GM12878 (cell line): ENCODE data around the gene SRPK3. TPM values are rescaled to one million over a fixed set of nuclear protein-coding genes. Genes with fewer than 3 reads are reported as not detected.

Experiments
- ATAC-seq: fragments of 200-7000 bp; cut with Tn5 transposase; 3 replicates; pipeline ENCODE4 v1.9.1; 2020; ENCODE audit warnings: mild to moderate bottlenecking, moderate library complexity
- BruUV-seq: library from RNA; stranded (reverse); fragments of 400-500 nt; replicated peaks from 2 replicates; lab custom pipeline; 2021; lab: Mats Ljungman, UMichigan
- CTCF ChIA-PET: fragments of 300-600 bp; sonication (Branson Sonifier 250); formaldehyde crosslinking; extraction: SDS; loops from one replicate; lab custom pipeline; 2021; ENCODE audit warnings: inconsistent platforms; lab: Yijun Ruan, JAX
- POLR2A ChIA-PET: fragments of 350-600 bp; formaldehyde crosslinking; extraction: SDS; loops from one replicate; lab custom pipeline; 2021; ENCODE audit warnings: inconsistent platforms; lab: Charles Lee
- RAD21 ChIA-PET: fragments of 300-600 bp; sonication (Branson Sonifier 250); formaldehyde crosslinking; loops from one replicate; lab custom pipeline; 2023; ENCODE audit warnings: antibody characterized with exemption; ENCODE audit not compliant: unreplicated experiment; lab: Charles Lee
- SMC1A ChIA-PET: fragments of 300-600 bp; sonication (Branson Sonifier 250); formaldehyde crosslinking; loops from one replicate; lab custom pipeline; 2023; ENCODE audit not compliant: unreplicated experiment, uncharacterized antibody; lab: Charles Lee
- DNase-seq: peaks from one replicate; pipeline ENCODE4 v3.0.0-alpha.2; 2011; ENCODE audit warnings: low read depth, low spot score
- FAIRE-seq: peaks from 3 replicates; lab custom pipeline; 2011; peaks lifted over from hg19 to GRCh38; lab: Jason Lieb, UNC
- H2AFZ ChIP-seq: 2 replicates; pipeline ENCODE4 v1.6.0; 2011; ENCODE audit warnings: low read depth, low read length, control low read depth; ENCODE audit not compliant: control insufficient read depth
- H3K27ac ChIP-seq: 2 replicates; pipeline ENCODE4 v1.5.1; 2011; ENCODE audit warnings: control low read depth; ENCODE audit not compliant: control insufficient read depth, insufficient read depth
- H3K27me3 ChIP-seq, 2 experiments: replicated peaks in 1 of 2; 2 replicates each; pipeline versions ENCODE4 v1.6.0 to v1.6.1; 2011; ENCODE audit warnings: low read length in 1 of 2; ENCODE audit not compliant: control insufficient read depth in 2 of 2, insufficient read depth in 2 of 2
- H3K36me3 ChIP-seq, 2 experiments: 2 replicates each; pipeline ENCODE4 v1.5.1; 2011; ENCODE audit warnings: low read length in 1 of 2; ENCODE audit not compliant: control insufficient read depth in 2 of 2, insufficient read depth in 2 of 2
- H3K4me1 ChIP-seq: 2 replicates; pipeline ENCODE4 v1.6.1; 2011; ENCODE audit warnings: mild to moderate bottlenecking, low read length, moderate library complexity, mixed read lengths; ENCODE audit not compliant: control insufficient read depth, insufficient read depth
- H3K4me2 ChIP-seq: 2 replicates; pipeline ENCODE4 v1.6.0; 2011; ENCODE audit warnings: control low read depth; ENCODE audit not compliant: control insufficient read depth, insufficient read depth
- H3K4me3 ChIP-seq: fragments of 200-600 bp; sonication (generic); 2 replicates; pipeline ENCODE4 v1.5.1; 2016
- H3K79me2 ChIP-seq: 2 replicates; pipeline ENCODE4 v1.6.0; 2011; ENCODE audit warnings: low read length; ENCODE audit not compliant: control insufficient read depth, insufficient read depth
- H3K9ac ChIP-seq: 2 replicates; pipeline ENCODE4 v1.8.0; 2011; ENCODE audit warnings: low read length, control low read depth, mixed read lengths; ENCODE audit not compliant: control insufficient read depth, insufficient read depth
- H3K9me3 ChIP-seq: replicated peaks from 3 replicates; pipeline ENCODE4 v1.5.1; 2011; ENCODE audit warnings: mild to moderate bottlenecking, low read length; ENCODE audit not compliant: control insufficient read depth, insufficient read depth
- H4K20me1 ChIP-seq: 2 replicates; pipeline ENCODE4 v1.6.0; 2011; ENCODE audit not compliant: control insufficient read depth, insufficient read depth
- ATF3 ChIP-seq: IDR thresholded peaks from 2 replicates; pipeline ENCODE4 v1.6.1; 2011; ENCODE audit warnings: low read depth, mild to moderate bottlenecking, low read length, moderate library complexity, borderline replicate concordance; ENCODE audit errors: extremely low read depth
- IRF5 ChIP-seq: fragments of 450-650 bp; IDR thresholded peaks from 2 replicates; pipeline ENCODE4 v1.6.1; 2017; ENCODE audit warnings: borderline replicate concordance
- NR2F1 ChIP-seq: fragments of 450-650 bp; conservative IDR thresholded peaks from 2 replicates; pipeline ENCODE4 v1.6.1; 2017; ENCODE audit warnings: mild to moderate bottlenecking
- TARDBP ChIP-seq: IDR thresholded peaks from 2 replicates; pipeline ENCODE4 v1.6.1; 2016; ENCODE audit warnings: borderline replicate concordance
- USF2 ChIP-seq: IDR thresholded peaks from 2 replicates; pipeline ENCODE4 v1.6.1; 2011; ENCODE audit warnings: low read depth, low read length, improper control_type of control experiment, borderline replicate concordance
- ZNF217 ChIP-seq: fragments of 450-650 bp; IDR thresholded peaks from 2 replicates; pipeline ENCODE4 v1.6.1; 2017; ENCODE audit warnings: antibody characterized with exemption, mild to moderate bottlenecking
- ZNF24 ChIP-seq: fragments of 450-650 bp; IDR thresholded peaks from 2 replicates; pipeline ENCODE4 v1.6.1; 2017; ENCODE audit warnings: antibody characterized with exemption, mild to moderate bottlenecking
- WGBS: methylation state at CpG from one replicate; pipeline ENCODE4 v1.1.6; 2016; ENCODE audit warnings: low lambda C conversion rate; ENCODE audit not compliant: insufficient replicate concordance, insufficient coverage; ENCODE audit errors: missing lambda C conversion rate; 5-methylcytosine and 5-hydroxymethylcytosine counted together
- in situ Hi-C: fragments of 300-500 bp; cut with MboI; formaldehyde crosslinking; loops from 9 replicates; pipeline ENCODE4 v1.14.3; 2018; ENCODE audit warnings: mixed read lengths
- intact Hi-C: fragments of 100-400 bp; cut with micrococcal nuclease; formaldehyde crosslinking; loops from one replicate; pipeline ENCODE4 v1.14.2; 2022; ENCODE audit not compliant: unreplicated experiment
- polyA plus RNA-seq, 11 experiments: library from polyadenylated mRNA; depleted of rRNA in 4 of 11; unstranded in 6 of 11; stranded (reverse) in 5 of 11; fragments of >200 nt; fragmentation: Nextera tagmentation in 4 of 11; fragmentation: Illumina TruSeq in 1 of 11; extraction: Ambion mirVana in 4 of 11; extraction: Trizol in 1 of 11; gene quantifications; 1 replicate in 1 of 11; 2 replicates in 10 of 11; pipeline versions ENCODE4 v1.2.1 to v1.2.3, GENCODE V29; 2011 to 2016; ENCODE audit warnings: inconsistent platforms in 2 of 11, missing spikeins in 2 of 11, low read depth in 1 of 11
- total RNA-seq, 4 experiments: library from RNA; depleted of rRNA in 3 of 4; stranded (reverse); fragments of >200 nt in 3 of 4; fragmentation: Illumina TruSeq in 1 of 4; extraction: Trizol in 1 of 4; gene quantifications; 2 replicates each; pipeline versions ENCODE4 v1.2.1 to v1.2.3, GENCODE V29; 2013 to 2021

The SRPK3 gene
- total and polyA plus RNA-seq, 10 of the 15 experiments (the other 5 are each of a cell fraction or from before 2014, with no cell fraction given) = 0.05 to 0.19 TPM; not detected in 8

GRCh38 chrX:153828308-153828707, 47.5 kb downstream of the SRPK3 start:
- intact Hi-C loops = no loop called here
- Histone ChIP-seq H3K9me3 (no peaks in the 10 kb centered on the region; the same call in 2 of the 3 replicates), H3K27ac (no peak overlapping the region), H3K27me3 (no peaks in the 10 kb centered on the region; a peak in 2 of 4 replicates)
- CTCF ChIA-PET = no interaction called here
- no peak for TF ChIP-seq ZNF24
- no peak for TF ChIP-seq NR2F1
- TF ChIP-seq ZNF217 = no peak
- TF ChIP-seq ATF3 = no peak
- no peak for TF ChIP-seq USF2
- TF ChIP-seq TARDBP = no peak
- TF ChIP-seq IRF5 = no peak
- TF ChIP-seq, all 136 proteins: peak for 0
- Histone ChIP-seq H2AFZ (no peak overlapping the region), H3K4me3 (no peak overlapping the region), H3K4me1 (no peaks in the 10 kb centered on the region), H3K79me2 (no peaks in the 10 kb centered on the region), H3K36me3 (no peaks in the 10 kb centered on the region), H3K9ac (no peak overlapping the region), H4K20me1 (no peaks in the 10 kb centered on the region), H3K4me2 (no peak overlapping the region)
- ChIA-PET POLR2A (no interaction called here), RAD21 (no interaction called here), SMC1A (no interaction called here)
- BruUV-seq = no TSS peak
- FAIRE-seq = no peak
- no peak for DNase-seq
- in situ Hi-C loops = no loop called here
- WGBS = 52% methylated on average over 17 of the region's 17 CpGs
- ATAC-seq = no peak
